ENCODE measurements around the gene HSPB2. TPM values are rescaled to one million over a fixed set of nuclear protein-coding genes. Genes with fewer than 3 reads are reported as not detected.

The HSPB2 gene
- total RNA-seq, 4 donors from 2014 or later, result 1.2 to 6.7 (median 1.5) TPM; not detected in 1

GRCh38 chr11:111917312-111917711 is 4.8 kb downstream of the HSPB2 start:
- TF ChIP-seq POLR2A (IDR thresholded peaks at IDR 0.05), result no peak
- no peak for TF ChIP-seq CTCF (IDR thresholded peaks at IDR 0.05)
- intact Hi-C loops (cut with DNase I; ENCODE audit: low total_unique reads), result no loop called here
- WGBS, 2 donors, result 95 to 96% methylated on average over 2 of the region's 2 CpGs

GRCh38 chr11:111917788-111918187 is 5.3 kb downstream of the HSPB2 start:
- no peak for DNase-seq (ENCODE audit: low spot score in 2 of 2)
- WGBS, 2 donors, result 97% methylated on average over 3 of the region's 3 CpGs
- H3K4me3 ChIP-seq (ENCODE audit: low read depth, poor library complexity, severe bottlenecking), result no peak overlapping the region
- intact Hi-C loops (cut with DNase I; ENCODE audit: low total_unique reads), result no loop called here
- TF ChIP-seq CTCF (IDR thresholded peaks at IDR 0.05) (no peak), POLR2A (IDR thresholded peaks at IDR 0.05) (no peak)

More at GRCh38 chr11:111917312-111917711, 4.8 kb downstream of the HSPB2 start:
- H3K4me3 ChIP-seq (ENCODE audit: low read depth, poor library complexity, severe bottlenecking), result no peak overlapping the region
- no peak for DNase-seq (ENCODE audit: low spot score in 2 of 2)

- H3K4me3 ChIP-seq (ENCODE audit: low read depth, poor library complexity, severe bottlenecking), result no peak within 1 kb of the TSS
- intact Hi-C loops (cut with DNase I; ENCODE audit: low total_unique reads), result no loop called here
- TF ChIP-seq POLR2A (IDR thresholded peaks at IDR 0.05) (no peak), CTCF (IDR thresholded peaks at IDR 0.05) (no peak)
- WGBS, 2 donors, result 41 to 59% methylated on average over 16 to 19 of the region's 19 CpGs
- DNase-seq (ENCODE audit: low spot score in 2 of 2), result no peak
These were observed 6.1 kb downstream of the HSPB2 start, which contains the start of gene C11orf52 for GRCh38 chr11:111918390-111919256. Gene C11orf52 (plus strand): TSS chr11:111918913. CDS start chr11:111918973, 60 bp downstream.

GRCh38 chr11:111920908-111921307 is 8.4 kb downstream of the HSPB2 start:
- no peak for TF ChIP-seq CTCF (IDR thresholded peaks at IDR 0.05)
- TF ChIP-seq POLR2A (IDR thresholded peaks at IDR 0.05), result no peak
- whole genome bisulfite sequencing, 2 donors, result 54 to 78% methylated on average over 2 of the region's 2 CpGs
- DNase-seq (ENCODE audit: low spot score in 2 of 2), result no peak
- H3K4me3 ChIP-seq (ENCODE audit: low read depth, poor library complexity, severe bottlenecking), result no peak overlapping the region
- intact Hi-C loops (cut with DNase I; ENCODE audit: low total_unique reads), result no loop called here

GRCh38 chr11:111921541-111922230 is 9.2 kb downstream of the HSPB2 start:
- intact Hi-C loops (cut with DNase I; ENCODE audit: low total_unique reads), result no loop called here
- 86 to 90% methylated on average over 7 of the region's 7 CpGs for WGBS, 2 donors

More at GRCh38 chr11:111921541-111922230, 9.2 kb downstream of the HSPB2 start:
- TF ChIP-seq POLR2A (IDR thresholded peaks at IDR 0.05) (no peak), CTCF (IDR thresholded peaks at IDR 0.05) (no peak)
- no peak for DNase-seq (ENCODE audit: low spot score in 2 of 2)
- H3K4me3 ChIP-seq (ENCODE audit: low read depth, poor library complexity, severe bottlenecking), result no peak overlapping the region

Measured in lower leg skin (tissue), 4 donors.